Lung (tissue), 12 donors: ENCODE measurements around the gene TMEM266. TPM values are rescaled to one million over a fixed set of nuclear protein-coding genes. Genes with fewer than 3 reads are reported as not detected.
A peak's percentile ranks its signal among the peaks of the same experiment; 100 is the strongest.

Experiments used
- ATAC-seq: fragments of 200-7000 bp; cut with Tn5 transposase; one replicate; pipeline ENCODE4 v1.9.1; 2020; ENCODE audit warnings: moderate number of reproducible peaks; ENCODE audit not compliant: insufficient read depth, low FRiP score
- DNase-seq, 3 donors: peaks; one replicate each; pipeline ENCODE4 v3.0.0-alpha.2; 2013 to 2017
- H3K27ac ChIP-seq, 2 donors: one replicate each; pipeline ENCODE4 v1.5.1; 2013; ENCODE audit warnings: mild to moderate bottlenecking in 2 of 2, moderate library complexity in 2 of 2, control low read depth in 1 of 2, inconsistent platforms in 1 of 2, low read depth in 1 of 2, low read length in 1 of 2
- H3K27me3 ChIP-seq, 3 donors: one replicate each; pipeline ENCODE4 v1.5.1; 2013; ENCODE audit warnings: low read length in 2 of 3; ENCODE audit not compliant: control insufficient read depth in 3 of 3, insufficient read depth in 3 of 3
- H3K36me3 ChIP-seq, 4 donors: one replicate each; pipeline ENCODE4 v1.5.1; 2013; ENCODE audit warnings: low read length in 4 of 4, mild to moderate bottlenecking in 1 of 4, moderate library complexity in 1 of 4; ENCODE audit not compliant: control insufficient read depth in 4 of 4, insufficient read depth in 4 of 4
- H3K4me1 ChIP-seq, 5 donors: one replicate each; pipeline ENCODE4 v1.5.1; 2013; ENCODE audit warnings: low read length in 5 of 5, mild to moderate bottlenecking in 2 of 5, moderate library complexity in 1 of 5; ENCODE audit not compliant: control insufficient read depth in 5 of 5, insufficient read depth in 5 of 5
- H3K4me3 ChIP-seq: one replicate; pipeline ENCODE4 v1.5.1; 2013; ENCODE audit warnings: mild to moderate bottlenecking, control low read depth, moderate library complexity
- H3K9ac ChIP-seq, 2 donors: one replicate each; pipeline ENCODE4 v1.5.1; 2013; ENCODE audit warnings: low read length in 2 of 2, control low read depth in 1 of 2; ENCODE audit not compliant: insufficient read depth in 1 of 2
- H3K9me3 ChIP-seq, 4 donors: one replicate each; pipeline ENCODE4 v1.5.1; 2013; ENCODE audit warnings: low read length in 3 of 4, mild to moderate bottlenecking in 1 of 4, moderate library complexity in 1 of 4; ENCODE audit not compliant: control insufficient read depth in 4 of 4, insufficient read depth in 3 of 4
- WGBS, 2 donors: extraction: QIAGEN DNeasy Blood & Tissue Kit; methylation state at CpG; one replicate each; pipeline ENCODE4 v1.1.7; 2013; 5-methylcytosine and 5-hydroxymethylcytosine counted together
- polyA plus RNA-seq, 2 donors: library from polyadenylated mRNA; stranded (reverse); fragments of 200-250 nt; gene quantifications; one replicate each; pipeline ENCODE4 v1.2.1, GENCODE V29; 2013
- total RNA-seq, 2 donors: library from RNA; depleted of rRNA in 1 of 2; stranded (reverse); fragments of >200 nt in 1 of 2; gene quantifications; one replicate each; pipeline ENCODE4 v1.2.1, GENCODE V29; 2014 to 2021
- TF ChIP-seq, protein P1 (sequence below): IDR thresholded peaks from 2 replicates; pipeline ENCODE4 v1.5.1; 2012; ENCODE audit warnings: mild to moderate bottlenecking; ENCODE audit errors: control extremely low read depth, extremely low read depth
- donor health status: control.
- donor health status: control.
- donor health status: Bipolar disorder and iron deficiency.
- donor health status: healthy.
- donor health status: DM: yes; HTN: yes; CAD: no.

TMEM266 gene
- total and polyA plus RNA-seq, 4 donors = 1.1 to 4.4 (median 1.5) TPM

GRCh38 chr15:76163457-76164295, 103.9 kb downstream of the TMEM266 start:
- ATAC-seq = peak; percentile 77
- DNase-seq = peak; percentile 90 to 97 (median 93)
- Histone ChIP-seq H3K27ac (peak overlapping the region in 1 of 2 donors; percentile 60), H3K27me3 (no peaks in the 10 kb centered on the region), H3K4me3 (no peak overlapping the region), H3K36me3 (no peaks in the 10 kb centered on the region), H3K9me3 (no peaks in the 10 kb centered on the region), H3K9ac (peak overlapping the region in 1 of 2 donors; percentile 44), H3K4me1 (peaks cover 0 to 45% (median 16%) of the 10 kb centered on the region in 5 donors)
- TF ChIP-seq, protein P1, sequence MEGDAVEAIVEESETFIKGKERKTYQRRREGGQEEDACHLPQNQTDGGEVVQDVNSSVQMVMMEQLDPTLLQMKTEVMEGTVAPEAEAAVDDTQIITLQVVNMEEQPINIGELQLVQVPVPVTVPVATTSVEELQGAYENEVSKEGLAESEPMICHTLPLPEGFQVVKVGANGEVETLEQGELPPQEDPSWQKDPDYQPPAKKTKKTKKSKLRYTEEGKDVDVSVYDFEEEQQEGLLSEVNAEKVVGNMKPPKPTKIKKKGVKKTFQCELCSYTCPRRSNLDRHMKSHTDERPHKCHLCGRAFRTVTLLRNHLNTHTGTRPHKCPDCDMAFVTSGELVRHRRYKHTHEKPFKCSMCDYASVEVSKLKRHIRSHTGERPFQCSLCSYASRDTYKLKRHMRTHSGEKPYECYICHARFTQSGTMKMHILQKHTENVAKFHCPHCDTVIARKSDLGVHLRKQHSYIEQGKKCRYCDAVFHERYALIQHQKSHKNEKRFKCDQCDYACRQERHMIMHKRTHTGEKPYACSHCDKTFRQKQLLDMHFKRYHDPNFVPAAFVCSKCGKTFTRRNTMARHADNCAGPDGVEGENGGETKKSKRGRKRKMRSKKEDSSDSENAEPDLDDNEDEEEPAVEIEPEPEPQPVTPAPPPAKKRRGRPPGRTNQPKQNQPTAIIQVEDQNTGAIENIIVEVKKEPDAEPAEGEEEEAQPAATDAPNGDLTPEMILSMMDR = no peak
- WGBS, 2 donors = 56 to 72% methylated on average over 21 of the region's 21 CpGs

DNA sequence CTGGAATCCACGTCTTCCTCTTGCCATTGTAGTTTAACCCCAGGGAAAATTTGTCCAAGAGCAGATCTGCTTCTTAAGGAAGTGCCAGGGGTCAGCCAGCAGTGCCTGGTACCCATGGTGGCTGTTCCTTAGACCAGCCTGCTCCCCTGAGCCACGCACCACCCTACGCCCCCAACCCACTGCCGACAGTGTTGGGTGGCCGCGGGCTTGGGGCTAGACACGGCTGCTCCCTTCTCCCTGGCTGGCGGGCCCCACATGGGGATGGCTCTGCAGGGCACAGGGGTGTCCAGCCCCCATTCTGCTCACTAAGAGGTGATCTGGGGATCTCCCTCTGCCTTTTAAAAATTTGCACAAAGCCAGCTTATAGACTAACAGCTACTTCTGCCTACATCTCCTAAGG, 104.8 kb downstream of the TMEM266 start:
- H3K9ac ChIP-seq = no peak overlapping the region
- 93 to 95% methylated on average over 8 of the region's 8 CpGs for WGBS, 2 donors

GRCh38 chr15:76165951-76166350, 106.2 kb downstream of the TMEM266 start:
- 94 to 95% methylated on average over 15 of the region's 15 CpGs for WGBS, 2 donors
- H3K9ac ChIP-seq = no peak overlapping the region
- TF ChIP-seq, protein P1 = no peak
- no peaks in the 10 kb centered on the region for H3K9me3 ChIP-seq
- no peak overlapping the region for H3K27ac ChIP-seq
- ATAC-seq (no peak), DNase-seq (no peak)
- no peaks in the 10 kb centered on the region for H3K27me3 ChIP-seq
- H3K4me3 ChIP-seq = no peak overlapping the region
- no peaks in the 10 kb centered on the region for H3K36me3 ChIP-seq
- H3K4me1 ChIP-seq = peaks cover 0 to 42% (median 16%) of the 10 kb centered on the region in 5 donors

More for the DNA sequence above, 104.8 kb downstream of the TMEM266 start:
- no peaks in the 10 kb centered on the region for H3K36me3 ChIP-seq
- no peak overlapping the region for H3K4me3 ChIP-seq
- H3K9me3 ChIP-seq = no peaks in the 10 kb centered on the region
- TF ChIP-seq, protein P1 = no peak
- no peaks in the 10 kb centered on the region for H3K27me3 ChIP-seq
- no peak for ATAC-seq
- no peak for DNase-seq
- H3K4me1 ChIP-seq = peaks cover 0 to 45% (median 16%) of the 10 kb centered on the region in 5 donors
- H3K27ac ChIP-seq = no peak overlapping the region
